HG02840 (cell line): ENCODE measurements around the gene ATXN7L3B.
"Not testable (repeated sequence)": the region's sequence is repeated elsewhere in the genome, so short reads cannot be mapped to it uniquely, and the experiment has no call there.

ENCODE experiments used
- ATAC-seq: cut with Tn5 transposase; IDR thresholded peaks from one replicate; pipeline ENCODE4 v1.9.1; 2021; ENCODE audit warnings: mild to moderate bottlenecking, moderate library complexity, moderate number of reproducible peaks; ENCODE audit not compliant: unreplicated experiment, low FRiP score

Gene ATXN7L3B

GRCh38 chr12:74537707-74538385 lies at the start of gene ATXN7L3B:
ATXN7L3B (plus strand) TSS chr12:74537835; CDS start chr12:74538113, 278 bp downstream.
- peak; percentile 99 for ATAC-seq

GRCh38 chr12:74488134-74488533 lies 49.5 kb upstream of the ATXN7L3B start:
- ATAC-seq = peak; percentile 60

- ATAC-seq = no peak
These were observed 48.1 kb upstream of the ATXN7L3B start for GRCh38 chr12:74489543-74489942.

GRCh38 chr12:74490390-74491064 lies 47.1 kb upstream of the ATXN7L3B start:
- peak; percentile 73 for ATAC-seq

- ATAC-seq = no peak
These were observed 46.3 kb upstream of the ATXN7L3B start for GRCh38 chr12:74491374-74491773.

GRCh38 chr12:74499192-74499591 lies 38.4 kb upstream of the ATXN7L3B start:
- ATAC-seq = no peak

- ATAC-seq = not testable (repeated sequence)
These were observed 28.6 kb upstream of the ATXN7L3B start for GRCh38 chr12:74508873-74509657.

GRCh38 chr12:74509886-74510285 lies 27.7 kb upstream of the ATXN7L3B start:
- ATAC-seq = no peak

- no peak for ATAC-seq
These were observed 23.4 kb upstream of the ATXN7L3B start for GRCh38 chr12:74514098-74514872.

GRCh38 chr12:74515849-74516248 lies 21.8 kb upstream of the ATXN7L3B start:
- ATAC-seq = no peak

GRCh38 chr12:74526535-74526934 lies 11.1 kb upstream of the ATXN7L3B start:
- ATAC-seq = no peak

GRCh38 chr12:74527491-74527890 lies 10.1 kb upstream of the ATXN7L3B start:
- no peak for ATAC-seq

- ATAC-seq = no peak
These were observed 7.0 kb upstream of the ATXN7L3B start for GRCh38 chr12:74530676-74531075.

- no peak for ATAC-seq
These were observed 2.1 kb upstream of the ATXN7L3B start for GRCh38 chr12:74535536-74535935.

- ATAC-seq = peak; percentile 61
These were observed 419 bp upstream of the ATXN7L3B start for GRCh38 chr12:74537126-74537706.

- no peak for ATAC-seq
These were observed 1.0 kb downstream of the ATXN7L3B start for GRCh38 chr12:74538491-74539258.

GRCh38 chr12:74539261-74539660 lies 1.6 kb downstream of the ATXN7L3B start:
- ATAC-seq = no peak

- no peak for ATAC-seq
These were observed 2.3 kb downstream of the ATXN7L3B start for GRCh38 chr12:74539765-74540526.

GRCh38 chr12:74541074-74541473 lies 3.4 kb downstream of the ATXN7L3B start:
- ATAC-seq = no peak
